ENCODE results near the gene CXXC5. TPM values are rescaled to one million over a fixed set of nuclear protein-coding genes. Genes with fewer than 3 reads are reported as not detected.

Gene CXXC5
- total RNA-seq, 1 donor from 2014 or later, result 67.3 TPM

- DNase-seq, result peak; percentile 70
- ATAC-seq (ENCODE audit: poor library complexity), result peak; percentile 4
- intact Hi-C loops (cut with DNase I), result no loop called here
Measured at GRCh38 chr5:139658928-139659667, 10.9 kb downstream of the CXXC5 start.

GRCh38 chr5:139659695-139660101 lies 11.5 kb downstream of the CXXC5 start:
- DNase-seq (peak; percentile 65), ATAC-seq (ENCODE audit: poor library complexity) (peak; percentile 3)
- intact Hi-C loops (cut with DNase I), result no loop called here

GRCh38 chr5:139660105-139660922 lies 12.2 kb downstream of the CXXC5 start:
- intact Hi-C loops (cut with DNase I), result no loop called here
- ATAC-seq (ENCODE audit: poor library complexity), result peak; percentile 70
- peak; percentile 89 for DNase-seq

GRCh38 chr5:139660923-139661814 lies 13.0 kb downstream of the CXXC5 start:
- intact Hi-C loops (cut with DNase I), result no loop called here
- DNase-seq (peak; percentile 90), ATAC-seq (ENCODE audit: poor library complexity) (peak; percentile 61)

- intact Hi-C loops (cut with DNase I), result no loop called here
- no peak for DNase-seq
- no peak for ATAC-seq (ENCODE audit: poor library complexity)
Measured at GRCh38 chr5:139662617-139663016, 14.5 kb downstream of the CXXC5 start.

- no peak for ATAC-seq (ENCODE audit: poor library complexity)
Measured at GRCh38 chr5:139663207-139664085, 15.3 kb downstream of the CXXC5 start.

GRCh38 chr5:139664086-139664693 lies 16.0 kb downstream of the CXXC5 start:
- ATAC-seq (ENCODE audit: poor library complexity), result no peak
- peak; percentile 71 for DNase-seq
- intact Hi-C loops (cut with DNase I), result no loop called here

More at GRCh38 chr5:139663207-139664085, 15.3 kb downstream of the CXXC5 start:
- no peak for DNase-seq
- intact Hi-C loops (cut with DNase I), result no loop called here

GRCh38 chr5:139664727-139665351 lies 16.7 kb downstream of the CXXC5 start:
- ATAC-seq (ENCODE audit: poor library complexity), result peak; percentile 14
- intact Hi-C loops (cut with DNase I), result no loop called here
- DNase-seq, result peak; percentile 56

GRCh38 chr5:139665626-139666025 lies 17.5 kb downstream of the CXXC5 start:
- no peak for ATAC-seq (ENCODE audit: poor library complexity)
- DNase-seq, result no peak
- intact Hi-C loops (cut with DNase I), result no loop called here

GRCh38 chr5:139666551-139666950 lies 18.4 kb downstream of the CXXC5 start:
- no peak for DNase-seq
- intact Hi-C loops (cut with DNase I), result no loop called here
- no peak for ATAC-seq (ENCODE audit: poor library complexity)

- DNase-seq (no peak), ATAC-seq (ENCODE audit: poor library complexity) (no peak)
- intact Hi-C loops (cut with DNase I), result no loop called here
Measured at GRCh38 chr5:139667001-139667729, 19.0 kb downstream of the CXXC5 start.

GRCh38 chr5:139667730-139668063 lies 19.5 kb downstream of the CXXC5 start:
- intact Hi-C loops (cut with DNase I), result no loop called here
- ATAC-seq (ENCODE audit: poor library complexity) (no peak), DNase-seq (no peak)

GRCh38 chr5:139668064-139668880 lies 20.1 kb downstream of the CXXC5 start:
- intact Hi-C loops (cut with DNase I), result no loop called here
- DNase-seq (peak; percentile 73), ATAC-seq (ENCODE audit: poor library complexity) (peak; percentile 43)

- ATAC-seq (ENCODE audit: poor library complexity) (no peak), DNase-seq (no peak)
- intact Hi-C loops (cut with DNase I), result no loop called here
Measured at GRCh38 chr5:139668924-139669661, 20.9 kb downstream of the CXXC5 start.

GRCh38 chr5:139669662-139670368 lies 21.7 kb downstream of the CXXC5 start:
- peak; percentile 69 for DNase-seq
- intact Hi-C loops (cut with DNase I), result no loop called here

More at GRCh38 chr5:139669662-139670368, 21.7 kb downstream of the CXXC5 start:
- peak; percentile 23 for ATAC-seq (ENCODE audit: poor library complexity)

Measured in Right ventricle myocardium superior (tissue), 1 donor.